Calu3 (cell line): Measurements from ENCODE around the gene ORC4. TPM values are rescaled to one million over a fixed set of nuclear protein-coding genes. Genes with fewer than 3 reads are reported as not detected.

Experiments used
- Bru-seq: library from RNA; stranded (reverse); fragments of 400-500 nt; gene quantifications from one replicate; lab custom pipeline; 2021; lab: Mats Ljungman, UMichigan
- BruChase-seq, 2 experiments: library from RNA; stranded (reverse); fragments of 400-500 nt; gene quantifications; one replicate each; lab custom pipeline; 2021; lab: Mats Ljungman, UMichigan
- BruUV-seq: library from RNA; stranded (reverse); fragments of 400-500 nt; replicated peaks from 2 replicates; lab custom pipeline; 2021; lab: Mats Ljungman, UMichigan
- CTCF ChIA-PET: fragments of 300-600 bp; sonication (Branson Sonifier 250); formaldehyde crosslinking; loops from one replicate; lab custom pipeline; 2022; ENCODE audit warnings: antibody characterized with exemption; lab: Charles Lee
- DNase-seq: peaks from one replicate; pipeline ENCODE4 v3.0.0; 2022
- H3K27ac Mint-ChIP-seq: one replicate; pipeline ENCODE4 v1.8.0; 2022; ENCODE audit warnings: mixed read lengths; ENCODE audit not compliant: unreplicated experiment
- H3K27me3 Mint-ChIP-seq: one replicate; pipeline ENCODE4 v1.8.0; 2022; ENCODE audit warnings: mixed read lengths; ENCODE audit not compliant: unreplicated experiment
- H3K36me3 Mint-ChIP-seq: one replicate; pipeline ENCODE4 v1.8.0; 2022; ENCODE audit warnings: mild to moderate bottlenecking, moderate library complexity, mixed read lengths; ENCODE audit not compliant: insufficient read depth, unreplicated experiment
- H3K4me1 Mint-ChIP-seq: one replicate; pipeline ENCODE4 v1.8.0; 2022; ENCODE audit warnings: mild to moderate bottlenecking, low read depth, mixed read lengths; ENCODE audit not compliant: unreplicated experiment
- H3K4me3 Mint-ChIP-seq: one replicate; pipeline ENCODE4 v1.8.0; 2022; ENCODE audit warnings: mild to moderate bottlenecking, low read depth, moderate library complexity, mixed read lengths; ENCODE audit not compliant: unreplicated experiment
- H3K9me3 Mint-ChIP-seq: one replicate; pipeline ENCODE4 v1.8.0; 2022; ENCODE audit warnings: low read depth, mixed read lengths; ENCODE audit not compliant: unreplicated experiment
- intact Hi-C: fragments of 100-400 bp; cut with micrococcal nuclease; formaldehyde crosslinking; loops from one replicate; pipeline ENCODE4 v1.10.0; 2022; ENCODE audit not compliant: unreplicated experiment
- long read RNA-seq: library from polyadenylated mRNA; stranded (forward); transcript quantifications from one replicate; pipeline ENCODE4 v2.0.0, GENCODE V29; 2022
- total RNA-seq: library from RNA; stranded (reverse); gene quantifications from 2 replicates; pipeline ENCODE4 v1.2.3, GENCODE V29; 2022
- TF ChIP-seq, protein P1 (sequence below): fragments of 200-600 bp; IDR thresholded peaks from one replicate; pipeline ENCODE4 v1.8.0; 2022; ENCODE audit warnings: antibody characterized with exemption; ENCODE audit not compliant: unreplicated experiment

ORC4 gene
- total RNA-seq, result 59.2 and 66.2 TPM in 2 replicates
- Bru-seq, nascent RNA, result percentile 91 among the genes with signal in this experiment
- percentile 71 among the genes with signal in this experiment for BruChase-seq, experiment 1, labeled RNA remaining after a 6-hour chase
- BruChase-seq, experiment 2, labeled RNA remaining after a 2-hour chase, result percentile 80 among the genes with signal in this experiment
- long read RNA-seq, full-length matches to known transcripts, result 63 of 102 reads
- long read RNA-seq, partial matches to known transcripts, result 1 of 102 reads
- long read RNA-seq, other reads (novel, unspliced or antisense), result 38 of 102 reads

DNA sequence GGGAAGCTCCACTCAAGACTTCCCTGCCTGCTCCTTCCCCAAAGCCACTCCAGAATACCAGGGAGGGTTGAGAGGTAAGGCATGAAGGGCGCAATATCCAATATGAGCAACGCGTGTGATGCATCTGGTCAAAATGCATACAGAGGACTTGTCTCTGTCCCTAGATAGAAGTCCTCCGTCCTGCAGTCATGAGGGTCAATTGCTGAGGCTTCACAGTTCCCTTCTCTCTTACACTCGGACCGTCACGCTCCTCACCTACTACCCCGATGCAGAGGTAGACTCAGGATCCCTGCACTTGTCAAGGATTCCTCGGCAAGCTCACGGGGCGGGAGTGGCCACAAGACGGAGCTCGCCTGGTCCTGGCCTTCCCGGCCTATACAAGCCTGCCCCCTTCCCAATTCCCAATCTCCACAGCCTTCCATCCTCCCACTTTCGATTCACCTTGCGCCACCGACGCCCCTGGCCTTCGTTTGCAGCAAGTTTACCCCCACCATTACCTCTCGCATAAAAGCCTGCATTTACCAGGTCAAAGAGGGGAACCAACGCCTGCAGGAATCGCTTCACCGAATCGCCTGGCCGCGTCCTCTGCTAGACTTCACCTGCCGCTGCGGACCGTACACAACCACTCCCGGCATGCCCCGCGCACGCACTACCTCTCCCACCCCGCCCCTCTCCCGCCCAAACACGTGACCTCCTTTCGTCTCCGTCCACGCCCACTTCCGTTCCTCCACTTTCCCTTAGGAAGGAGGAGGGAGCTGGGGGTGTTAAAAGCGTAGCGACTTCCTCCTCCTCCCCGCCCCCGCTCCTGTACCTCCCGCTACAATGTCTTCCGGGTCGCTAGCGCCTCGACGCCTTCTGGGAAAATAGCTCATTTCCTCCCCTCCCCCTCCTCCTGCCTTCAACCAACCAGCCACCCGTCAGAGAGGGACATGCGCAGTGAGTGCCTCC lies at the start of gene ORC4:
TSS of gene ORC4 (minus strand) at position 627 of the 948 bp plus-strand sequence. CDS start 44,779 bp downstream, outside the sequence.
- Mint-ChIP-seq H3K4me3 (peak within 1 kb of the TSS; percentile 98), H3K9me3 (no peaks in the 10 kb centered on the region), H3K27me3 (no peaks in the 10 kb centered on the region), H3K27ac (peak within 1 kb of the TSS; percentile 90), H3K4me1 (peaks cover 34% of the 10 kb centered on the region), H3K36me3 (peaks cover 37% of the 10 kb centered on the region)
- DNase-seq, result peak; percentile 97
- CTCF ChIA-PET, result interaction anchor here (0.6 to 1.4 kb wide), 20 partner anchors 9 to 907 kb away, joined by 3 to 24 read pairs (median 4); no protein-coding TSS in a partner anchor
- intact Hi-C loops, result no loop called here
- TF ChIP-seq, protein P1, sequence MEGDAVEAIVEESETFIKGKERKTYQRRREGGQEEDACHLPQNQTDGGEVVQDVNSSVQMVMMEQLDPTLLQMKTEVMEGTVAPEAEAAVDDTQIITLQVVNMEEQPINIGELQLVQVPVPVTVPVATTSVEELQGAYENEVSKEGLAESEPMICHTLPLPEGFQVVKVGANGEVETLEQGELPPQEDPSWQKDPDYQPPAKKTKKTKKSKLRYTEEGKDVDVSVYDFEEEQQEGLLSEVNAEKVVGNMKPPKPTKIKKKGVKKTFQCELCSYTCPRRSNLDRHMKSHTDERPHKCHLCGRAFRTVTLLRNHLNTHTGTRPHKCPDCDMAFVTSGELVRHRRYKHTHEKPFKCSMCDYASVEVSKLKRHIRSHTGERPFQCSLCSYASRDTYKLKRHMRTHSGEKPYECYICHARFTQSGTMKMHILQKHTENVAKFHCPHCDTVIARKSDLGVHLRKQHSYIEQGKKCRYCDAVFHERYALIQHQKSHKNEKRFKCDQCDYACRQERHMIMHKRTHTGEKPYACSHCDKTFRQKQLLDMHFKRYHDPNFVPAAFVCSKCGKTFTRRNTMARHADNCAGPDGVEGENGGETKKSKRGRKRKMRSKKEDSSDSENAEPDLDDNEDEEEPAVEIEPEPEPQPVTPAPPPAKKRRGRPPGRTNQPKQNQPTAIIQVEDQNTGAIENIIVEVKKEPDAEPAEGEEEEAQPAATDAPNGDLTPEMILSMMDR, result no peak
- BruUV-seq, result TSS peak; percentile 35

DNA sequence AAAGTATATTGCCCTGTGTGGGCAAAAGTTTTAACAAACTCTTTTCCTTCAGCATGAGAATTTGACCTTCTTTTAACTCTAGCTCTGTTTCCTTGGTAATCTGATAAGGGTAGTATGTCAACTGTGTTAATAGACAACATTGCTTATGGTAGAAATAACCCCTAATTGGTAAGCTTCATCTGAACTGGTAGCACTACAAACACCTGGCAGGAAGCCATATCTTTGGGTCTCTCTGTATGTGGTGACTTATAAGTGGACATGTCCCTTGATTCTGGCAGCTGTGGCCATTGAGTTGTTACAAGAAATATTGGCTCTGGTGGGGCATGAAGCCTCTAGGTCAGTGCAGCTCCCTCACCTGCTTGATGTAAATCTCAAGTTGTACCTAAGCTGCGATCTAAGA lies 47.3 kb upstream of the ORC4 start:
- CTCF ChIA-PET, result interaction anchor here (1.4 to 1.8 kb wide), 2 partner anchors 9 to 47 kb away, joined by 4 to 5 read pairs; partner anchors contain the start of genes MBD5 and ORC4
- H3K4me3 Mint-ChIP-seq, result no peak overlapping the region
- TF ChIP-seq, protein P1, result no peak
- peaks cover 14% of the 10 kb centered on the region for H3K4me1 Mint-ChIP-seq
- no peak overlapping the region for H3K27ac Mint-ChIP-seq
- DNase-seq, result peak; percentile 5
- H3K27me3 Mint-ChIP-seq, result no peaks in the 10 kb centered on the region
- H3K36me3 Mint-ChIP-seq, result no peaks in the 10 kb centered on the region
- H3K9me3 Mint-ChIP-seq, result no peaks in the 10 kb centered on the region
- no TSS peak for BruUV-seq
- intact Hi-C loops, result no loop called here

DNA sequence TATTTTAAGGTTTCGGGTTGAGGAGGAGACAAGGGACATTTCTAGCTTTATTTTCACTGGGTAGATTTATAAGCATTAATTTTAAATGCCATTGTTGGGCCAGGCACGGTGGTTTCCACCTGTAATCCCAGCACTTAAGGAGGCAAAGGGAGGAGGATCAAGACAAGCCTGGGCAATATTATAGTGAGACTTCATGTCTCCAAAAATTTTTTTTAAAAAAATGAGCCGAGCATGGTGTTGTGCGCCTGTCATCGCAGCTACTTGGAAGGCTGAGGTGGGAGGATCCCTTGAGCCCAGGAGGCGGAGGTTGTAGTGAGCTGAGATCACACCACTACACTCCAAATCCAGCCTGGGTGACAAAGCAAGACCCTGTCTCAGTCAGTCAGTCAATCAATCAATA lies 45.4 kb upstream of the ORC4 start:
- TF ChIP-seq, protein P1, result no peak
- no TSS peak for BruUV-seq
- CTCF ChIA-PET, result interaction anchor here (1.5 kb wide), 1 partner anchor 45 kb away, joined by 3 read pairs; the partner anchor contains the start of genes MBD5 and ORC4
- Mint-ChIP-seq H3K27me3 (no peaks in the 10 kb centered on the region), H3K4me3 (no peak overlapping the region), H3K27ac (no peak overlapping the region), H3K4me1 (peaks cover 14% of the 10 kb centered on the region), H3K9me3 (no peaks in the 10 kb centered on the region), H3K36me3 (no peaks in the 10 kb centered on the region)
- intact Hi-C loops, result no loop called here
- no peak for DNase-seq

DNA sequence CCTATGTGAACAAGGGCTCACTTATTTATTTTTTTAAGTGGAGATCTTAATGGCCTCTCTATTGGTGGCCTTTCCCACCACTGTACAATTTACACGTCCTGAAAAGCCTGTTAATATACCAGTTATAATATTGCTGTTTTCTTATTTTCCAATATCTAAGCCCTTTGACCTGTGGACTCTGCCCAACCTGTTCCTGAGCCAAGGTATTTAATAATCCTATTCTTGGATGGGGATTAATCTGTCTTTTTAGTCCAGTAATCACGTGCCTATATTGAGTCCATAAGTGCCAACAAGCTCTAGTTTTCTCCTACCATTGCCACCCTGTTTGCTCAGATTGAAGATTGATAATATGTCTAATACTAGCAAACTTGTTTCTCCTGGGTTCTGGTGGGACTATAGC lies 43.1 kb upstream of the ORC4 start:
- Mint-ChIP-seq H3K9me3 (no peaks in the 10 kb centered on the region), H3K36me3 (no peaks in the 10 kb centered on the region), H3K27me3 (no peaks in the 10 kb centered on the region), H3K27ac (no peak overlapping the region), H3K4me1 (peaks cover 8% of the 10 kb centered on the region), H3K4me3 (no peak overlapping the region)
- CTCF ChIA-PET, result interaction anchor here (0.5 kb wide), 1 partner anchor 29 kb away, joined by 3 read pairs; no protein-coding TSS in a partner anchor
- BruUV-seq, result no TSS peak
- no peak for DNase-seq
- TF ChIP-seq, protein P1, result no peak
- intact Hi-C loops, result no loop called here
